WTC11 (cell line): ENCODE measurements around the gene VTI1A. TPM values are rescaled to one million over a fixed set of nuclear protein-coding genes. Genes with fewer than 3 reads are reported as not detected.

Source experiments
- ATAC-seq: fragments of 200-7000 bp; cut with Tn5 transposase; 2 replicates; pipeline ENCODE4 v1.10.0; 2021; ENCODE audit warnings: mild to moderate bottlenecking, moderate library complexity
- CTCF ChIA-PET: fragments of 300-600 bp; sonication (Branson Sonifier 250); formaldehyde crosslinking; loops from one replicate; lab custom pipeline; 2021; ENCODE audit warnings: antibody characterized with exemption; lab: Charles Lee
- POLR2A ChIA-PET: fragments of 350-600 bp; sonication (Branson Sonifier 250); formaldehyde crosslinking; loops from one replicate; lab custom pipeline; 2021; ENCODE audit warnings: antibody characterized with exemption; lab: Charles Lee
- DNase-seq: peaks from one replicate; pipeline ENCODE4 v3.0.0; 2021; ENCODE audit warnings: low spot score
- H3K27ac Mint-ChIP-seq: 2 replicates; pipeline ENCODE4 v1.8.0; 2021; ENCODE audit warnings: mixed read lengths
- H3K27me3 Mint-ChIP-seq: 2 replicates; pipeline ENCODE4 v1.8.0; 2021; ENCODE audit warnings: low read depth, mild to moderate bottlenecking, moderate library complexity, mixed read lengths
- H3K36me3 Mint-ChIP-seq: 2 replicates; pipeline ENCODE4 v1.8.0; 2021; ENCODE audit warnings: mixed read lengths
- H3K4me1 Mint-ChIP-seq: 2 replicates; pipeline ENCODE4 v1.8.0; 2022; ENCODE audit warnings: mixed read lengths
- H3K4me3 Mint-ChIP-seq: 2 replicates; pipeline ENCODE4 v1.8.0; 2021; ENCODE audit warnings: mild to moderate bottlenecking, moderate library complexity, mixed read lengths
- H3K9me3 Mint-ChIP-seq: 2 replicates; pipeline ENCODE4 v1.8.0; 2021; ENCODE audit warnings: mixed read lengths
- AR ChIP-seq: fragments of 250-450 bp; sonication (Bioruptor Pico); IDR thresholded peaks from 2 replicates; pipeline ENCODE4 v1.9.0; 2021; ENCODE audit warnings: mild to moderate bottlenecking
- ATF2 ChIP-seq: sonication (generic); formaldehyde crosslinking; IDR thresholded peaks from 2 replicates; pipeline ENCODE4 v1.8.1; 2022; ENCODE audit warnings: low read depth, missing genetic modification reagents, borderline replicate concordance
- E2F1 ChIP-seq: sonication (generic); formaldehyde crosslinking; IDR thresholded peaks from 2 replicates; pipeline ENCODE4 v1.8.0; 2022; ENCODE audit warnings: mild to moderate bottlenecking, missing genetic modification reagents
- ELF4 ChIP-seq: sonication (generic); formaldehyde crosslinking; IDR thresholded peaks from 2 replicates; pipeline ENCODE4 v1.8.1; 2022; ENCODE audit warnings: low read depth, mild to moderate bottlenecking, moderate library complexity, missing genetic modification reagents
- FOXJ3 ChIP-seq: sonication (generic); formaldehyde crosslinking; IDR thresholded peaks from 2 replicates; pipeline ENCODE4 v1.9.0; 2021; ENCODE audit warnings: missing genetic modification reagents, mild to moderate bottlenecking, borderline replicate concordance
- HMGA2 ChIP-seq: fragments of 250-450 bp; sonication (Bioruptor Pico); IDR thresholded peaks from 2 replicates; pipeline ENCODE4 v1.4.0; 2021; ENCODE audit warnings: mild to moderate bottlenecking, moderate library complexity
- JUN ChIP-seq: sonication (generic); formaldehyde crosslinking; IDR thresholded peaks from 2 replicates; pipeline ENCODE4 v1.8.0; 2023; ENCODE audit warnings: mild to moderate bottlenecking, missing genetic modification reagents
- RELA ChIP-seq: sonication (generic); formaldehyde crosslinking; IDR thresholded peaks from 2 replicates; pipeline ENCODE4 v1.8.1; 2022; ENCODE audit warnings: missing genetic modification reagents, mild to moderate bottlenecking, borderline replicate concordance
- SMAD4 ChIP-seq: sonication (generic); formaldehyde crosslinking; IDR thresholded peaks from 2 replicates; pipeline ENCODE4 v1.8.0; 2022; ENCODE audit warnings: mild to moderate bottlenecking, missing genetic modification reagents
- STAT6 ChIP-seq: sonication (generic); formaldehyde crosslinking; conservative IDR thresholded peaks from 2 replicates; pipeline ENCODE4 v1.8.1; 2023; ENCODE audit warnings: mild to moderate bottlenecking, low read depth, missing genetic modification reagents, moderate library complexity
- TEAD1 ChIP-seq: sonication (generic); formaldehyde crosslinking; IDR thresholded peaks from 2 replicates; pipeline ENCODE4 v1.8.0; 2022; ENCODE audit warnings: mild to moderate bottlenecking, missing genetic modification reagents
- USF2 ChIP-seq: sonication (generic); formaldehyde crosslinking; IDR thresholded peaks from 2 replicates; pipeline ENCODE4 v1.8.1; 2023; ENCODE audit warnings: mild to moderate bottlenecking, missing genetic modification reagents, moderate library complexity
- ZNF138 ChIP-seq: sonication (generic); formaldehyde crosslinking; conservative IDR thresholded peaks from 2 replicates; pipeline ENCODE4 v1.8.1; 2022; ENCODE audit warnings: mild to moderate bottlenecking, moderate library complexity, missing genetic modification reagents
- ZNF281 ChIP-seq: sonication (generic); formaldehyde crosslinking; IDR thresholded peaks from 2 replicates; pipeline ENCODE4 v1.8.0; 2023; ENCODE audit warnings: mild to moderate bottlenecking, missing genetic modification reagents
- total RNA-seq: library from RNA; stranded (reverse); gene quantifications from 3 replicates; pipeline ENCODE4 v1.2.3, GENCODE V29; 2021

VTI1A gene
- total RNA-seq, 1 experiment from 2014 or later = 20.1 TPM

- ChIA-PET POLR2A (interaction anchor here (0.8 kb wide), 1 partner anchor 126 kb away, joined by 3 read pairs; no protein-coding TSS in a partner anchor), CTCF (no interaction called here)
- no peaks in the 10 kb centered on the region for H3K9me3 Mint-ChIP-seq
- no peaks in the 10 kb centered on the region for H3K27me3 Mint-ChIP-seq
- DNase-seq = no peak
- ATAC-seq = no peak
- no peak overlapping the region for H3K27ac Mint-ChIP-seq
- TF ChIP-seq E2F1 (CRISPR knock-in tag) = no peak
- TF ChIP-seq ELF4 (CRISPR knock-in tag) = no peak
- TF ChIP-seq RELA (CRISPR knock-in tag) = no peak
- TF ChIP-seq ZNF281 (CRISPR knock-in tag) = no peak
- no peak for TF ChIP-seq HMGA2 (CRISPR knock-in tag)
- TF ChIP-seq STAT6 = no peak
- TF ChIP-seq ATF2 (CRISPR knock-in tag) = no peak
- TF ChIP-seq USF2 = no peak
- no peak for TF ChIP-seq SMAD4 (CRISPR knock-in tag)
- TF ChIP-seq ZNF138 (CRISPR knock-in tag) = no peak
- peaks cover 51% of the 10 kb centered on the region for H3K4me1 Mint-ChIP-seq
- no peak overlapping the region for H3K4me3 Mint-ChIP-seq
- no peaks in the 10 kb centered on the region for H3K36me3 Mint-ChIP-seq
These were observed 352.0 kb downstream of the VTI1A start for GRCh38 chr10:112799038-112799437.

GRCh38 chr10:112799726-112800510 lies 352.9 kb downstream of the VTI1A start:
- ATAC-seq = no peak
- Mint-ChIP-seq H3K27me3 (no peaks in the 10 kb centered on the region), H3K9me3 (no peaks in the 10 kb centered on the region), H3K36me3 (no peaks in the 10 kb centered on the region), H3K4me1 (peaks cover 57% of the 10 kb centered on the region), H3K4me3 (no peak overlapping the region), H3K27ac (no peak overlapping the region)
- ChIA-PET POLR2A (no interaction called here), CTCF (interaction anchor here (1.5 to 1.7 kb wide), 2 partner anchors 12 to 17 kb away, joined by 3 to 4 read pairs; no protein-coding TSS in a partner anchor)
- no peak for TF ChIP-seq RELA (CRISPR knock-in tag)
- no peak for TF ChIP-seq TEAD1
- TF ChIP-seq JUN = no peak
- TF ChIP-seq AR = no peak
- TF ChIP-seq FOXJ3 (CRISPR knock-in tag) = no peak
- DNase-seq = no peak
